Neural progenitor cell (in vitro differentiated cells): ENCODE data around the gene BFSP1. TPM values are rescaled to one million over a fixed set of nuclear protein-coding genes. Genes with fewer than 3 reads are reported as not detected.

ENCODE experiments used
- DNase-seq: peaks from one replicate; pipeline ENCODE4 v3.0.0-alpha.2; 2016; ENCODE audit warnings: low spot score
- H2AFZ ChIP-seq: fragments of 200-600 bp; sonication (generic); replicated peaks from 2 replicates; pipeline ENCODE4 v1.6.1; 2016; ENCODE audit warnings: antibody characterized with exemption
- H3F3A ChIP-seq: fragments of 200-600 bp; sonication (generic); 2 replicates; pipeline ENCODE4 v1.6.1; 2016; ENCODE audit warnings: antibody characterized with exemption, low read depth
- H3K27ac ChIP-seq: fragments of 200-600 bp; sonication (generic); 2 replicates; pipeline ENCODE4 v1.5.1; 2016; ENCODE audit warnings: mild to moderate bottlenecking
- H3K27me3 ChIP-seq: fragments of 200-600 bp; sonication (generic); 2 replicates; pipeline ENCODE4 v1.6.1; 2016; ENCODE audit warnings: mild to moderate bottlenecking, moderate library complexity
- H3K36me3 ChIP-seq: fragments of 200-600 bp; sonication (generic); 2 replicates; pipeline ENCODE4 v1.5.1; 2016
- H3K4me1 ChIP-seq: fragments of 200-600 bp; sonication (generic); 2 replicates; pipeline ENCODE4 v1.6.1; 2016; ENCODE audit warnings: mixed run types
- H3K4me2 ChIP-seq: fragments of 200-600 bp; sonication (generic); 2 replicates; pipeline ENCODE4 v1.6.1; 2016
- H3K4me3 ChIP-seq: fragments of 200-600 bp; sonication (generic); 2 replicates; pipeline ENCODE4 v1.5.1; 2016
- H3K79me2 ChIP-seq: fragments of 200-600 bp; sonication (generic); 2 replicates; pipeline ENCODE4 v1.6.1; 2016; ENCODE audit warnings: low read depth
- H3K9ac ChIP-seq: fragments of 200-600 bp; sonication (generic); 2 replicates; pipeline ENCODE4 v1.6.1; 2016
- H3K9me3 ChIP-seq: fragments of 200-600 bp; sonication (generic); 2 replicates; pipeline ENCODE4 v1.5.1; 2016; ENCODE audit warnings: low read depth
- H4K20me1 ChIP-seq: fragments of 200-600 bp; sonication (generic); 2 replicates; pipeline ENCODE4 v1.6.1; 2016; ENCODE audit warnings: low read depth
- H3K27ac Mint-ChIP-seq: 3 replicates; pipeline ENCODE4 v1.8.0; 2021; ENCODE audit warnings: mixed read lengths
- H3K27me3 Mint-ChIP-seq: 2 replicates; pipeline ENCODE4 v1.8.0; 2022; ENCODE audit warnings: low read depth, mild to moderate bottlenecking, inconsistent platforms, moderate library complexity, mixed read lengths; ENCODE audit not compliant: insufficient read depth
- H3K36me3 Mint-ChIP-seq: 3 replicates; pipeline ENCODE4 v1.8.0; 2021; ENCODE audit warnings: mixed read lengths
- H3K4me1 Mint-ChIP-seq: 3 replicates; pipeline ENCODE4 v1.8.0; 2021; ENCODE audit warnings: mixed read lengths
- H3K4me3 Mint-ChIP-seq: 3 replicates; pipeline ENCODE4 v1.8.0; 2021; ENCODE audit warnings: mild to moderate bottlenecking, moderate library complexity, mixed read lengths
- H3K9me3 Mint-ChIP-seq: 3 replicates; pipeline ENCODE4 v1.8.0; 2020; ENCODE audit warnings: mixed read lengths
- EZH2 ChIP-seq: fragments of 200-600 bp; sonication (generic); IDR thresholded peaks from 2 replicates; pipeline ENCODE4 v1.6.1; 2017; ENCODE audit warnings: antibody characterized with exemption, mild to moderate bottlenecking, moderate library complexity
- EZH2phosphoT487 ChIP-seq: fragments of 200-600 bp; sonication (generic); IDR thresholded peaks from 2 replicates; pipeline ENCODE4 v1.6.1; 2017; ENCODE audit warnings: antibody characterized with exemption
- total RNA-seq: library from RNA; depleted of rRNA; stranded (reverse); fragments of >200 nt; gene quantifications from 2 replicates; pipeline ENCODE4 v1.2.3, GENCODE V29; 2015; ENCODE audit warnings: low replicate concordance
- TF ChIP-seq, protein P1 (sequence below): fragments of 200-600 bp; sonication (generic); IDR thresholded peaks from 2 replicates; pipeline ENCODE4 v1.5.1; 2017; ENCODE audit warnings: antibody characterized with exemption, mild to moderate bottlenecking

The BFSP1 gene
- total RNA-seq, 1 donor from 2014 or later, result not detected

- peak overlapping the region; percentile 85 for H3K4me2 ChIP-seq
- H3K27ac ChIP-seq, result no peak overlapping the region
- H3K9ac ChIP-seq, result no peak overlapping the region
- H3K27ac Mint-ChIP-seq, result peak overlapping the region; percentile 94
- peaks cover 22% of the 10 kb centered on the region for H3K4me1 ChIP-seq
- H4K20me1 ChIP-seq, result peaks cover 35% of the 10 kb centered on the region
- no peaks in the 10 kb centered on the region for H3K36me3 ChIP-seq
- TF ChIP-seq EZH2phosphoT487 (no peak), EZH2 (no peak)
- H3F3A ChIP-seq, result peaks cover 29% of the 10 kb centered on the region
- peaks cover 35% of the 10 kb centered on the region for H3K79me2 ChIP-seq
- peak; percentile 57 for DNase-seq
- H3K27me3 ChIP-seq, result peaks cover 12% of the 10 kb centered on the region
- peaks cover 4% of the 10 kb centered on the region for H3K27me3 Mint-ChIP-seq
- peaks cover 25% of the 10 kb centered on the region for H3K4me1 Mint-ChIP-seq
- peak overlapping the region; percentile 81 for H3K4me3 ChIP-seq
- H3K4me3 Mint-ChIP-seq, result peak overlapping the region; percentile 95
- H3K36me3 Mint-ChIP-seq, result no peaks in the 10 kb centered on the region
- H3K9me3 Mint-ChIP-seq, result no peaks in the 10 kb centered on the region
- no peaks in the 10 kb centered on the region for H3K9me3 ChIP-seq
- peak overlapping the region; percentile 54 for H2AFZ ChIP-seq
Observed at GRCh38 chr20:17568972-17569521, 37.9 kb upstream of the BFSP1 start.

DNA sequence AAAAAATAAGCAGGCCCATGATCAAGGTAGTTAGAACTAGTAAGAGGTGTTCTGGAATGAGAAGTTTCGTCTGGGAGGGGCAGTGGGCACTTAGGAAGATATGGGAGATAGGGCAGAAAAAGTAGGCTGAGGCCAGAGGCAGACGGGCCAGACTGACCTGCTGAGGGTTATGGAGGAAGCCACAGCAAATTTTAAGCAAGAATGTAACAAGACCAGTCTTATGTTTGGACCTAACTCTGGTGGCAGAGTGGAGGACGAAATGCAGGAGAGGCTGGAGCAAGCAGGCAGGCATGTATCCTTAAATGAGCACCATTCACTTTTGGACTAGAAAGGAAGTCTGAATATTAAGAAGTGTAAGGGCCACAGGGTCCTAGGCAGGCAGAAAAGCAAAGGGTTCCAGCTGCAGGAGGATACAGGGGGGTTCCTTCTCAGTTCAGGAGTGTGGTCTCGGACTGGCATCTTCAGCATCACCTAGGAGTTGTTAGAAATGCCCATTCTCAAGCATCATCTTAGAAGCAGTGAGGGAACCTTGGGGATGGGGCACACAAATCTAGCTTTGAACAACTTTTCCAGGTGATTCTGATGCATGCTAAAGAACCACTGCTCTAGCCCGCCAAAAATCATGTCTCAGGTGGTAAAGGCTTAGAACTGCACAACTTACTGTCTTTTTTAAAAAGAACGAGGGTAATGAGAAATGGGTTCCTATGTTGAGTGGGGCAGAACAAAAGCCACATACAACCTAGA is 37.0 kb upstream of the BFSP1 start:
- no peak for DNase-seq
- Histone ChIP-seq H3K9me3 (no peaks in the 10 kb centered on the region), H3K9ac (no peak overlapping the region), H3K4me3 (peak overlapping the region; percentile 81), H3K4me2 (peak overlapping the region; percentile 85), H3K27me3 (peaks cover 12% of the 10 kb centered on the region), H3F3A (peaks cover 29% of the 10 kb centered on the region), H3K4me1 (peaks cover 22% of the 10 kb centered on the region), H3K79me2 (peaks cover 26% of the 10 kb centered on the region), H2AFZ (no peak overlapping the region), H3K36me3 (no peaks in the 10 kb centered on the region), H3K27ac (no peak overlapping the region), H4K20me1 (peaks cover 28% of the 10 kb centered on the region)
- H3K9me3 Mint-ChIP-seq, result no peaks in the 10 kb centered on the region
- TF ChIP-seq, protein P1, sequence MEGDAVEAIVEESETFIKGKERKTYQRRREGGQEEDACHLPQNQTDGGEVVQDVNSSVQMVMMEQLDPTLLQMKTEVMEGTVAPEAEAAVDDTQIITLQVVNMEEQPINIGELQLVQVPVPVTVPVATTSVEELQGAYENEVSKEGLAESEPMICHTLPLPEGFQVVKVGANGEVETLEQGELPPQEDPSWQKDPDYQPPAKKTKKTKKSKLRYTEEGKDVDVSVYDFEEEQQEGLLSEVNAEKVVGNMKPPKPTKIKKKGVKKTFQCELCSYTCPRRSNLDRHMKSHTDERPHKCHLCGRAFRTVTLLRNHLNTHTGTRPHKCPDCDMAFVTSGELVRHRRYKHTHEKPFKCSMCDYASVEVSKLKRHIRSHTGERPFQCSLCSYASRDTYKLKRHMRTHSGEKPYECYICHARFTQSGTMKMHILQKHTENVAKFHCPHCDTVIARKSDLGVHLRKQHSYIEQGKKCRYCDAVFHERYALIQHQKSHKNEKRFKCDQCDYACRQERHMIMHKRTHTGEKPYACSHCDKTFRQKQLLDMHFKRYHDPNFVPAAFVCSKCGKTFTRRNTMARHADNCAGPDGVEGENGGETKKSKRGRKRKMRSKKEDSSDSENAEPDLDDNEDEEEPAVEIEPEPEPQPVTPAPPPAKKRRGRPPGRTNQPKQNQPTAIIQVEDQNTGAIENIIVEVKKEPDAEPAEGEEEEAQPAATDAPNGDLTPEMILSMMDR, result no peak
- TF ChIP-seq EZH2phosphoT487 (no peak), EZH2 (no peak)
- peaks cover 4% of the 10 kb centered on the region for H3K27me3 Mint-ChIP-seq
- no peaks in the 10 kb centered on the region for H3K36me3 Mint-ChIP-seq
- peak overlapping the region; percentile 53 for H3K27ac Mint-ChIP-seq
- H3K4me3 Mint-ChIP-seq, result peak overlapping the region; percentile 95
- peaks cover 24% of the 10 kb centered on the region for H3K4me1 Mint-ChIP-seq

- Histone ChIP-seq H3K27ac (no peak overlapping the region), H3K27me3 (peaks cover 12% of the 10 kb centered on the region), H3K79me2 (peaks cover 8% of the 10 kb centered on the region), H2AFZ (no peak overlapping the region), H3K9ac (no peak overlapping the region), H3K4me2 (no peak overlapping the region), H3K9me3 (no peaks in the 10 kb centered on the region), H3K4me3 (no peak overlapping the region), H3K36me3 (no peaks in the 10 kb centered on the region), H3F3A (peaks cover 29% of the 10 kb centered on the region), H4K20me1 (peaks cover 9% of the 10 kb centered on the region), H3K4me1 (peaks cover 5% of the 10 kb centered on the region)
- H3K27me3 Mint-ChIP-seq, result peaks cover 4% of the 10 kb centered on the region
- peaks cover 9% of the 10 kb centered on the region for H3K4me1 Mint-ChIP-seq
- no peak overlapping the region for H3K4me3 Mint-ChIP-seq
- no peak overlapping the region for H3K27ac Mint-ChIP-seq
- no peak for DNase-seq
- no peaks in the 10 kb centered on the region for H3K9me3 Mint-ChIP-seq
- no peaks in the 10 kb centered on the region for H3K36me3 Mint-ChIP-seq
- TF ChIP-seq EZH2 (no peak), EZH2phosphoT487 (no peak)
- TF ChIP-seq, protein P1, result no peak
Observed at GRCh38 chr20:17566345-17566744, 35.2 kb upstream of the BFSP1 start.
